Left renal cortex interstitium (tissue), 4 donors: Measurements from ENCODE around the gene BASP1. TPM values are rescaled to one million over a fixed set of nuclear protein-coding genes. Genes with fewer than 3 reads are reported as not detected.

Experiments used
- DNase-seq, 4 donors: peaks; one replicate each; pipeline ENCODE4 v3.0.0-alpha.2; 2013; ENCODE audit warnings: low read depth in 4 of 4, low spot score in 2 of 4, missing footprints in 1 of 4
- polyA plus RNA-seq, 4 donors: library from polyadenylated mRNA; unstranded; fragments of 120-200 nt; gene quantifications; one replicate each; pipeline ENCODE4 v1.2.1, GENCODE V29; 2013; ENCODE audit not compliant: insufficient read length in 4 of 4

The BASP1 gene
- polyA plus RNA-seq, 4 donors, result 80.2 to 106 (median 93.2) TPM

DNA sequence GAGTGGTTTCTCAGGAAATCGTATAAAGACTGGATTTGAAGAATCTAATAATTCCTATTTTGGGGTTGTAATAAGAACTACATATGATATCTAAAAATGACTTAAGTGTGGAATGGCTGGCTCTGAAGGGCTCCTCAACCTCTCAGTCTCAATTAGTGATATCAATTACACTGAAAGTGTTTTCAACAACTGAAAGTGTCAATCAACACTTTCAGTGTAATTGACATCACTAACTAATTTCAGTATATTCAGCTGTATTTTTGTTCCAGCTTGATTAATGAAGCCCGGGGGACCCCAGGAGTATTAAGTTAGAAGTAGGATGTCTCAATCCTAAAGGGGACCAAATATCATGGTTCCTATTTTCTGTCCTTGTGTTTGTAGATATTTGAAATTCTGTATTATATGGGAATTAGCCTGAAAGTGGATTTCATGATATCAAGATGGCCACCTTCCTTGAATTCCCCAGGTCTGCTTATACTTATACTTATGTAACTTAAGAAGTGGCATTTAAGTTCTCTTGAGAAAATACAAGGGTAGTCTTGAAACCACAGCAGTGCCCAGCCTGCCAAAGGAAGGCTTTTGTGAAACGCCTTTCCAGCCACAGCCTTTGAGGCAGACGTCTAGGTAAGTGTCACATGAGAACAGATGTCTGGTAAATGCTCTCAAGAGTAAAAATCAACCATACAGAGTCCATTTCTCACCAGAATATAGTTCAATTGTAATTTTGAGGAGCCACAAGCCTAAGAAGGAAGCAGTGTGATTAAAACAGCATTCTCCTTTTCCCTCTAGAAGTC, 4.6 kb downstream of the BASP1 start:
- DNase-seq, result no peak

- no peak for DNase-seq
Observed at GRCh38 chr5:17222664-17223063, 5.2 kb downstream of the BASP1 start.

DNA sequence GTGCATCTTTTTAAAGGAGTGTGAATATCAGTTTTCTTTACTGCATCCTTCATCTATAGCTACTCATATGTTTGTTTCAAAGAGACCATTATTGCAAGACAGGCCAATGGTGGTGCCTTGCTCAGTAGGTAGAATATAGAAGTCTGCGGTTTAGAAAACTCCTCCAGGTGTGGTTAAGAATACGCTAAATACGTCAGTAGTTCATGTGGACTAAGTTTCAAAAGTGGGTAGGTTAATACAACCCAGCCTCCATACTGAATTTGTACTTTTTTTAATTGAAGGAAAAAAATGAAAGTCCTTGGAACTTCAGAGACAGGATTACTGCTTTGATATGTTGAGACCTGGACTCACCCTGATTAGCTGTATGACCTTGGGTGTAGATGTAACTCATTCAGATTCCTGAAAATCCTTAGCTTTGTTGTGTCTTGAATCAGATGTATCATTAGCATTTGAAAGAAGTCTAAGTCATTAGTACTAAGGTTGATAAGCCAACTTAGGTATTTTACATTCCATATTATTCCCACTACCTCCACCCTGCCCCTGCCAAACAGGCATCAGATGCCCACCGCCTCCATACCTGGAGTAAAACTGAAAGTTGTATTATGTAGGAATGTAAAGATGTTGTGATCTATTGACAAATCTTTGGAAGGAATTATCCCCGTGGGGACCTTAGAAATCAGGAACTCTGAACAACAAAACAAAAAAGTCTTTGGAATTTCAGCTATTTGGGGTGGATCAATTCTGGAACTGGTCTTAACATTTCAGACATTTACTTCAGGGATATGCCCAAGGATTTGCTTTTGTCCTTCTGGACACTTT, 6.1 kb downstream of the BASP1 start:
- no peak for DNase-seq

DNA sequence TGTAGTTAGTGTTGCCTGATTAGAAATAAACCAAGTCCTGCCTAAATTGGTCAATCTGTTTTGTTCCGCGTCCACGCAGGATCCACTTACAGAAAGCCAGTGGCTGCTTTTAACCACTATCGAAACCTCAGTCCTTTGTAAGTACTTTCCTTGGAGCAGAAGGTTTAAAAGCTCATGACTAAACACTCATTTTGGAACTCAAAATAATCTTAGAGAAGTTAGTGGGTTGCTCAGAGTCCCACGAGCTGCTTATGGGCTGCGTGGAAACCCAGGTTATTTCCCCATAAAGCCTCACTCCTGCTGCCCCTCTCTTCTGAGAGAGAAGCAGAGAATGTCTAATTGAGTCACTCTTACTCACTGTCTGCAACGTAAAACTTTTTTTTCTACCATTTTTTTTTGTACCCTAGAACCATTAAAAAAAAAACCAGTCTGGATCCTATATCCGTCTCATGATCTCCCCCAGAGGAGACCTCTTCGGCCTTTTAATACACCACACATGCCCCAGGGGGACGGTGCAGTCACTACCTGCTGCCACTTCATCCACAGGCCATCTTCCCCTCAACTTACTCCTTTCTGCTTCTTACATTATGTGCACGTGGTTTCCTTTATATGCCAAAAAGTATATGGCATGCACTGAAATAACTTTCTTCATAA, 7.6 kb downstream of the BASP1 start:
- no peak for DNase-seq

DNA sequence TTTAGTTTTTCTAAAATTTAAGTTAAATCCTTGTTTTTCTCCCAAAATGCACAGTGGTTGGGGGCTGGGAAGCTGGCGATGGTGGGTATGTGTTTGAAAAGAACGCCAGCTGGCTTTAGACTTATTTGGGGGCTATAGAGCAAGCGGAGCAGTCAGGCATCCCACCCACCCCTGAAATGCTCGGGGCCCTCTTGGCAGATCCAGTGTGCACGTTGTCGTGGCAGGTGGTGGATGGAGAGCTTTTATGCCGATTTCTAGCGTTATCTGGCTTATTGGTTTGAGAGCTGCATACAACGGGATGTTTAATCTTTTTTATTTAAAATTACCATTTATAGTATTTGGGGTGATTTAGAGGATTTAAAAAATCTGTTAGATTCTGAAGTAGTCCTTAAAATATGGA, 8.1 kb downstream of the BASP1 start:
- DNase-seq, result no peak

DNA sequence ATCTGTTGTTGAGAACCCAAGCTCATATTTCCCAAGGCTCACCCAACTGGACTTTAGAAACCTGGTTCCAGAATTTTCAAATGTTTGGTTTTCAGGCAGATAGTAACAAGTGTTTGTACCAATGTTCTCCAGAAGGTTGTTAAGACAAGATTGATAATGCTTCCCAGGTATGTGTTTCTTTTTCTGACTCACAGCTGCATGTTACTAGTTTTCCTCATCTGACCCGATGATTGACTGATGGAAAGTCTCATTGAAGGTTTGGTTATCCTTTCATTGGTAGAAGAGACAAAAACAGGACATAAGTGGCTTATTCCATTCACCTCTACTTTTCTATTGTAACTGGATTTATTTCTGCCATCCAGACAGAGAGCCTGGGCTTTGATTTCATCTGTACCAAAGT, 10.4 kb downstream of the BASP1 start:
- DNase-seq, result no peak

DNA sequence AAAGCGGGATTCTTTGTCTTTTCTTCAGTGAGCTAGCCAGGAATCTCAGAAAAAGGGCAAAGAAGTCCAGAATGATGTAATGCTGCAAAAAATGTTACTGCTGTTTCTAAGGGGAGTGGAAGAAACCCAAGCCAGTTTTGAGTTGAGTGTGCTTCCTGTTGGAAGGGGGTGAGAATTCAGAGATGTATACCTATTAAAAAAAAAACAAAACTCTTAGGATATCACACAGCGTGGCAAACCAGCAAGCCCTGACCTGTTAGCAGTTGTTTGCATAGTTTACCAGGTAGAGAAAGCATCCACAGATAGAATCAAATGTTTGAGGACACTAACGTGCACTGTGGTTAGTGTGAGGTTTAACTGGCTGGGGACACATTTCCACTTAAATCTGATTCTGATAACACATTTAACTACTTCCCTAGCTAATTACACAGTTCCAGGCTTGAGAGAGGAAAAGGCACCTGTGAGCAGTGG, 11.4 kb downstream of the BASP1 start:
- no peak for DNase-seq

DNA sequence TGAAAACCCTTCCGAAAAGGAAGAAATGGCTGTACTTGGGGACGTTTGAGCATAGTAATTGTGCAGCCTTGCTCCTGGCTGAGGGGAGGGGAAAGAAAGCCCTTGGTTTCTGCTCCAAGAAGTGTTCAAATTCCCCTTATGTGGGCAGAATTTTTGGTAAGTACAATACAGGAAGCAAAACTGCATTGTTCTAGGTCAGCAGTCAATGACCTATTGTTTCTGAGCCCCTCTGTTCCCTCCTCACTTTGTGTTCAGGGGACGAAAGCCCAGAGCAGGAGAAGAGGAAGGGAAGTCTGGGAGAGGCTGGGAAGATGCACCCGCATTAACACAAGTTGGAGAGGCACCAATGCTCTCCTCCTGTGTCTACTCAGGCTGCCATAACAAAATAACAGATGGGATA, 11.9 kb downstream of the BASP1 start:
- DNase-seq, result no peak

DNA sequence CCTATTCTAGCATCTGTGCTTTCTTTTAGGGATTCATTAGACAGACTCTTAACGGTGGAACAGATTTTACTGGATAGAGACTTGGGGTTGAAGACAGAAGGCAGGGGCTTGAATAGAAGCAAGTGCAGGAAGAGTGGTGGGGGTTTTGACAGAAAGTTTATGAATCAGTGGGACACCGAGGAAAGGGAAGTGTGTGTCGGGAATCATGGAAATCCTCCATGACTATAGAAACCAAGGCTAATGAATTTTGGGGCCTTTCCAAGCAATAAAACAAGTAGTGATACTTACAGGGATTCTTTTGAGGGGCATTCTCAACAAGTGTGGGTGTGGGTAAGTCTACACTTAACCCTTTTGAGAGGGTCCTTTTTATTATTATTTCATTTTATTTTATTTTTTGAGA, 12.8 kb downstream of the BASP1 start:
- DNase-seq, result no peak

GRCh38 chr5:17230808-17231525, 13.5 kb downstream of the BASP1 start:
- no peak for DNase-seq

- no peak for DNase-seq
Observed at GRCh38 chr5:17232405-17232804, 15.0 kb downstream of the BASP1 start.

DNA sequence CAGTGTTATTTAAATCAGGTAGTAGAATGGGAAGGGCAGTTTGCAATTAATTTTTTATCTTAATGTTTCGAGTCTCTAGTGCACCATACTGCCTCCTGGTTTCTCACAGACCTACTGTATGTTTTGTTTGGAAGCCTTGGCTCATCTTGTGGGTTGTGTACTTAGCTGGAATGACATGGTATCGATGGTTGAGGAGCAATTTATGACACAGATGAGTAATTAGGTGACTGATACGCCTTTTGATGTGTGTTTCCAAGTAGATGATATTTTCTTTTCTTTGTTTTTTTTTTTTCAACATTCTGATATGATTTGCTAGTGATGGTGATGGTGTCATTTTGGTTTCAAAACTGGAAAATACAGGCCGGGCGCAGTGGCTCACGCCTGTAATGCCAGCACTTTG, 16.1 kb downstream of the BASP1 start:
- DNase-seq, result no peak

DNA sequence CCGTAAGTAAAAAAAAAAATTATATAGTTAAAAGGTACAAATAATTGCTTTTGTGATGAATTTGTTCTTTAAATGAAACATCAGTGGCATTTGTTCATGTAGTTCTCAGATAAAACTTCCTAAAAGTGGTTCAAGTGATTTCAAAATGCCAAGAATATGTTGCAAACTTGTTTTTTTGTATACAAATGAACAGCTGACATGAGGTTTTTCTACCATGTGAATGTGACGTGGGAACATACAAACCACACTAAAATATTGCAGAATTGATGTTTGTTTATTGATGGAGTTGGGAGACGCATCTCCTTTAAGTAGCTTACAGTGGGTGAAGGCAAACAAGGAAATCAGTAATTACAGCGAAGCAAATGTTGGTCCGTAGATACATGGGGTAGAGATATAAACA, 16.9 kb downstream of the BASP1 start:
- no peak for DNase-seq

DNA sequence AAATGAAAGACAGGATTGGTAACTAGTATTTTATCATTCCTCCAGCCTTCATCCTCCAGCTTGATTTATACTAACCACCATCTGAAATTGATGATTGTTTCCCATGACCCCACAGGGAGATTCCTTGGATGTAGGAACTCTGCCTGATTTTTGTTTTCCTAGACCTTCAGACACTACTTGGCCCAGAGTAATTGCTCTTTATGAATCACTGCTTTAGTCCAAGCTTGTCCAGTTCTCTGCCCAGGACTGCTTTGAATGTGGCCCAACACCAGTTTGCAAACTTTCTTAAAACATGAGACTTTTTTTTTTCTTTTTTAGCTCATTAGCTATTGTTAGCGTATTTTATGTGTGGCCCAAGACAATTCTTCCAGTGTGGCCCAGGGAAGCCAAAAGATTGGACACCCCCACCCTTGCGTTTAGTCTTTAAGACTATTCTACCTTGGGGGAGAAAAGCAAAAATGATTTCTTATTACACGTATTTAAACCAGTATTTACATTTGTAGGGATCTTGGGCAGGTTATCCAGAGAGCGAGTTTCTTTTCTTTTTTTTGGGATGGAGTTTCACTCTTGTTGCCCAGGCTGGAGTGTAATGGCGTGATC, 18.4 kb downstream of the BASP1 start:
- no peak for DNase-seq

- no peak for DNase-seq
Observed at GRCh38 chr5:17238521-17239041, 21.1 kb downstream of the BASP1 start.

DNA sequence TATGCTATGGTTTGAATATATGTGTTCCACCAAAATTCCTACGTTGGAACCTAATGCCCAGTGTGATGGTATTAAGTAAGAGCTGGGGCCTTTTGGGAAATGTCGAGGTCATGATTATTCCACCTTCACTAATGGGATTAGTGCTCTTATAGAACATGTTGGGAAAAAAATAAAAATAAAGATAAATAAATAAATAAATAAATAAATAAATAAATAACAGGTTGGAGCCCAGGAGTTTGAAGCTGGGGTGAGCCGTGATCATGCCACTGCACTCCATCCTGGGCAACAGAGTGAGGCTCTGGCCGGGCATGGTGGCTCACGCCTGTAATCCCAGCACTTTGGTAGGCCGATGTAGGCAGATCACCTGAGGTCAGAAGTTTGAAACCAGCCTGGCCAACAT, 22.5 kb downstream of the BASP1 start:
- no peak for DNase-seq

DNA sequence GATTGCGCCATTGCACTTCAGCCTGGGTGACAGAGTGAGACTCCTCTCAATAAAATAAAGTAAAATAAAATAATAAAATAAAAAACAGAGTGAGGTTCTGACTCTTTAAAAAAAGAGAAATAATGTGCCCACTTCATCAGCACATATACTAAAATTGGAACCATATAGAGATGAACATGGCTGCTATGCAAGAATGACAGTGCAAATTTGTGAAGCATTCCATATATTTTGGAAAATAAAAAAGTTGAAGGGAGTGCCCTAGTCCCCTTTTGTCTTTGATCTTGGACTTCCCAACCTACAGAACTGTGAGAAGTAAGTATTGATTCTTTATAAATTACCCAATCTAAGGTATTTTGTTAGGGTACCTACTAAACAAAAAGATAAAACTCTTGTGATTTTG, 23.1 kb downstream of the BASP1 start:
- DNase-seq, result no peak

GRCh38 chr5:17241635-17242034, 24.2 kb downstream of the BASP1 start:
- DNase-seq, result no peak

DNA sequence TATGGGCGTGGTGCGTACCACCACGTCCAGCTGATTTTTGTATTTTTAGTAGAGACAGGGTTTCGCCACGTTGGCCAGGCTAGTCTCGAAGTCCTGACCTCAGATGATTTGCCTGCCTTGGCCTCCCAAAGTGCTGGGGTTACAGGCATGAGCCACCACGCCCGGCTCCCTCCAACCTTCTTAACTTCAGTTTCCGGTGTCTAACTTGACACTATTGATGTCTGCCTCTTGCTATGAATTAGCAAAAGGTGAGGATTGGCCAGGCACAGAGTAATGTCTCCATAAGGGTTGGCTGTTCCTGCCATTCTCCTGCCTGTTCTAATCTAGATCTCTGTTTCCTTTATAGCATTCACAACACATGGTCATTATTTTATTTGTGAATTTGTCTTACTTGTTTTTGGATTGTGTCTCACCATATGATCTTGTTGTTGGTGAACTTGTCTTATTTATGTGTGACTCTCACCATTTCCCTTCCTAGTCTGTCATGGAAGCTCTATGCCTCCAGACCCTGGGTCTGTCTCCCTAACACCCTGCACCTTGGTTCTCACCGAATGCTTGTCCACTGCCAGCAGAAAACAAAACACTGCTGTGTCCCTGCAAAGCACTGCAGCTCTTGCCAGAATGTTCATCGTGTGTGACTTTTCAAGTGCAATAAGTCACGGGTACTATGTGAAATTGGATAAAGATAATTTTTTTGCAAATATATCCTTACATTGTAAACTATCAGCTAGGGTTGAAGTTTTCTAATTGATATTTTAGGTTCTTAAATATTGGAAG, 26.0 kb downstream of the BASP1 start:
- DNase-seq, result no peak
